HCT116 (cell line): ENCODE results near the gene STARD4. TPM values are rescaled to one million over a fixed set of nuclear protein-coding genes. Genes with fewer than 3 reads are reported as not detected.

Source experiments
- ATAC-seq: fragments of 200-7000 bp; cut with Tn5 transposase; 2 replicates; pipeline ENCODE4 v1.9.1; 2020; ENCODE audit warnings: mild to moderate bottlenecking, moderate library complexity
- BruUV-seq: library from RNA; stranded (reverse); fragments of 400-500 nt; replicated peaks from 2 replicates; lab custom pipeline; 2021; lab: Mats Ljungman, UMichigan
- CTCF ChIA-PET: fragments of 300-600 bp; sonication (Branson Sonifier 250); formaldehyde crosslinking; loops from one replicate; lab custom pipeline; 2021; ENCODE audit warnings: antibody characterized with exemption; lab: Charles Lee
- POLR2A ChIA-PET: fragments of 300-600, 350-600 bp; sonication (Branson Sonifier 250); formaldehyde crosslinking; loops from one replicate; lab custom pipeline; 2021; ENCODE audit warnings: antibody characterized with exemption; lab: Charles Lee
- RAD21 ChIA-PET, 2 experiments: fragments of 300-600 bp; sonication (Branson Sonifier 250); formaldehyde crosslinking; loops; one replicate each; lab custom pipeline; 2023; ENCODE audit warnings: low total read pairs in 2 of 2; ENCODE audit not compliant: uncharacterized antibody in 2 of 2, unreplicated experiment in 2 of 2, low non-redundant PET in 1 of 2; lab: Charles Lee
- DNase-seq: peaks from one replicate; pipeline ENCODE4 v3.0.0-alpha.2; 2010; ENCODE audit warnings: low read depth, low spot score
- H2AFZ ChIP-seq: fragments of 200-600 bp; shearing (Covaris generic), sonication (generic); 2 replicates; pipeline ENCODE4 v1.6.1; 2017; ENCODE audit warnings: low read depth, mixed run types, mixed read lengths, antibody characterized with exemption, low read length; ENCODE audit not compliant: poor library complexity, severe bottlenecking
- H3K27ac ChIP-seq: 2 replicates; pipeline ENCODE4 v1.5.1; 2012; ENCODE audit warnings: low read depth, low read length
- H3K27me3 ChIP-seq: fragments of 200-600 bp; sonication (generic); 2 replicates; pipeline ENCODE4 v1.6.1; 2016; ENCODE audit warnings: mixed run types, low read length, mixed read lengths; ENCODE audit not compliant: insufficient read depth
- H3K36me3 ChIP-seq, 2 experiments: fragments of 200-500 bp in 1 of 2; fragments of 200-600 bp in 1 of 2; sonication (Bioruptor generic) in 1 of 2; sonication (generic) in 1 of 2; 2 replicates each; pipeline versions ENCODE4 v1.5.1 to v1.6.1; 2014 to 2016; ENCODE audit warnings: low read length in 2 of 2, inconsistent platforms in 1 of 2, mixed read lengths in 1 of 2, mixed run types in 1 of 2; ENCODE audit not compliant: insufficient read depth in 2 of 2, control insufficient read depth in 1 of 2
- H3K4me1 ChIP-seq, 2 experiments: fragments of 200-600 bp in 1 of 2; sonication (generic) in 1 of 2; 2 replicates each; pipeline versions ENCODE4 v1.5.1 to v1.6.1; 2012 to 2017; ENCODE audit warnings: low read length in 2 of 2, inconsistent platforms in 1 of 2, mild to moderate bottlenecking in 1 of 2, mixed read lengths in 1 of 2, mixed run types in 1 of 2, moderate library complexity in 1 of 2; ENCODE audit not compliant: insufficient read depth in 2 of 2, control insufficient read depth in 1 of 2
- H3K4me2 ChIP-seq: fragments of 200-600 bp; sonication (generic); 2 replicates; pipeline ENCODE4 v1.6.1; 2017; ENCODE audit warnings: mixed run types, low read length, mixed read lengths
- H3K4me3 ChIP-seq, 2 experiments: fragments of 200-600 bp in 1 of 2; sonication (generic) in 1 of 2; replicated peaks in 1 of 2; 2 replicates each; pipeline ENCODE4 v1.5.1; 2011 to 2016; ENCODE audit warnings: low read length in 2 of 2, control low read depth in 1 of 2, low read depth in 1 of 2, mild to moderate bottlenecking in 1 of 2, mixed read lengths in 1 of 2, mixed run types in 1 of 2
- H3K79me2 ChIP-seq: fragments of 200-600 bp; sonication (generic); 2 replicates; pipeline ENCODE4 v1.6.1; 2017; ENCODE audit warnings: mild to moderate bottlenecking, mixed run types, low read length, moderate library complexity, mixed read lengths; ENCODE audit not compliant: insufficient read depth
- H3K9ac ChIP-seq: fragments of 200-600 bp; sonication (generic); 2 replicates; pipeline ENCODE4 v1.6.1; 2016; ENCODE audit warnings: low read length, mixed read lengths
- H3K9me2 ChIP-seq: fragments of 200-600 bp; sonication (generic), shearing (Covaris generic); 2 replicates; pipeline ENCODE4 v1.6.1; 2017; ENCODE audit warnings: mixed run types, mild to moderate bottlenecking, moderate library complexity; ENCODE audit not compliant: insufficient read depth
- H3K9me3 ChIP-seq, 2 experiments: fragments of 200-500 bp in 1 of 2; fragments of 200-600 bp in 1 of 2; sonication (Bioruptor generic) in 1 of 2; sonication (generic) in 1 of 2; 2 replicates each; pipeline ENCODE4 v1.6.1; 2014 to 2017; ENCODE audit warnings: low read length in 2 of 2, mixed read lengths in 2 of 2, inconsistent platforms in 1 of 2, low read depth in 1 of 2, mild to moderate bottlenecking in 1 of 2, mixed run types in 1 of 2, moderate library complexity in 1 of 2; ENCODE audit not compliant: control insufficient read depth in 1 of 2, insufficient read depth in 1 of 2
- H4K20me1 ChIP-seq: fragments of 200-600 bp; sonication (generic), shearing (Covaris generic); 2 replicates; pipeline ENCODE4 v1.6.1; 2017; ENCODE audit warnings: mixed run types, mild to moderate bottlenecking, moderate library complexity; ENCODE audit not compliant: insufficient read depth
- CTCF ChIP-seq, 3 experiments: fragments of 200-600 bp in 1 of 3; sonication (generic) in 1 of 3; IDR thresholded peaks in 2 of 3; conservative IDR thresholded peaks in 1 of 3; 2 replicates each; pipeline ENCODE4 v1.5.1; 2012 to 2017; ENCODE audit warnings: low read depth in 2 of 3, low read length in 2 of 3, antibody characterized with exemption in 1 of 3, borderline replicate concordance in 1 of 3, control low read depth in 1 of 3, mild to moderate bottlenecking in 1 of 3, mixed read lengths in 1 of 3, mixed run types in 1 of 3, moderate library complexity in 1 of 3; ENCODE audit not compliant: insufficient read depth in 1 of 3
- MAX ChIP-seq: IDR thresholded peaks from 2 replicates; pipeline ENCODE4 v1.6.1; 2012
- SP1 ChIP-seq: IDR thresholded peaks from 2 replicates; pipeline ENCODE4 v1.6.1; 2012; ENCODE audit warnings: low read depth
- SRF ChIP-seq: IDR thresholded peaks from 2 replicates; pipeline ENCODE4 v1.6.1; 2012; ENCODE audit warnings: low read depth
- YY1 ChIP-seq: IDR thresholded peaks from 2 replicates; pipeline ENCODE4 v1.6.1; 2011; ENCODE audit warnings: low read length, low read depth, moderate library complexity, mild to moderate bottlenecking; ENCODE audit not compliant: insufficient replicate concordance; ENCODE audit errors: extremely low read depth
- ZBTB33 ChIP-seq: IDR thresholded peaks from 2 replicates; pipeline ENCODE4 v1.6.1; 2011; ENCODE audit warnings: mild to moderate bottlenecking, low read length, moderate library complexity; ENCODE audit not compliant: insufficient replicate concordance; ENCODE audit errors: extremely low read depth
- ZFX ChIP-seq: fragments of 450-650 bp; IDR thresholded peaks from 2 replicates; pipeline ENCODE4 v1.6.1; 2017
- intact Hi-C: fragments of 100-400 bp; cut with micrococcal nuclease; formaldehyde crosslinking; loops from 2 replicates; pipeline ENCODE4 v1.10.0; 2022
- total RNA-seq: library from RNA; stranded (reverse); gene quantifications from one replicate; pipeline ENCODE4 v1.2.1, GENCODE V29; 2021; ENCODE audit not compliant: unreplicated experiment

STARD4 gene
- total RNA-seq, 1 experiment from 2014 or later, result 44.3 TPM

- H3K9ac ChIP-seq, result no peak overlapping the region
- no TSS peak for BruUV-seq
- no peaks in the 10 kb centered on the region for H3K9me3 ChIP-seq
- H3K79me2 ChIP-seq, result no peaks in the 10 kb centered on the region
- no peak overlapping the region for H2AFZ ChIP-seq
- peaks cover 0 to 4% of the 10 kb centered on the region in 2 experiments; a peak in 1 of 4 replicates for H3K4me1 ChIP-seq
- DNase-seq, result no peak
- no peak overlapping the region for H3K4me3 ChIP-seq
- H3K27ac ChIP-seq, result no peak overlapping the region
- no peak for ATAC-seq
- no peaks in the 10 kb centered on the region for H3K27me3 ChIP-seq
- H3K36me3 ChIP-seq, result no peaks in the 10 kb centered on the region
- H3K9me2 ChIP-seq, result no peaks in the 10 kb centered on the region
- no peaks in the 10 kb centered on the region for H4K20me1 ChIP-seq
- CTCF ChIA-PET, result no interaction called here
- intact Hi-C loops, result no loop called here
- H3K4me2 ChIP-seq, result no peak overlapping the region
- POLR2A ChIA-PET, result no interaction called here
- TF ChIP-seq ZFX (no peak), CTCF (IDR thresholded peaks at IDR 0.05 in 2 of 3, conservative IDR thresholded peaks at IDR 0.05 in 1 of 3; ENCODE audit: borderline replicate concordance in 1 of 3, insufficient read depth in 1 of 3, low read depth in 2 of 3, low read length in 2 of 3) (no peak), MAX (no peak), YY1 (no peak), SP1 (no peak), ZBTB33 (no peak), SRF (no peak)
- RAD21 ChIA-PET, result no interaction called here
Observed at GRCh38 chr5:111535879-111536549, 23.7 kb upstream of the STARD4 start.
